Endothelial cell (in vitro differentiated cells): Measurements from ENCODE around the gene PPP1R14B. TPM values are rescaled to one million over a fixed set of nuclear protein-coding genes. Genes with fewer than 3 reads are reported as not detected.
A peak's percentile ranks its signal among the peaks of the same experiment; 100 is the strongest.

Experiments used
- DNase-seq: peaks from one replicate; pipeline ENCODE4 v3.0.0; 2021; ENCODE audit warnings: low spot score
- H3K27ac Mint-ChIP-seq: one replicate; pipeline ENCODE4 v1.8.0; 2021; ENCODE audit warnings: mixed read lengths, inconsistent platforms; ENCODE audit not compliant: unreplicated experiment
- H3K27me3 Mint-ChIP-seq: one replicate; pipeline ENCODE4 v1.8.0; 2021; ENCODE audit warnings: mild to moderate bottlenecking, moderate library complexity, mixed read lengths, inconsistent platforms; ENCODE audit not compliant: unreplicated experiment
- H3K36me3 Mint-ChIP-seq: one replicate; pipeline ENCODE4 v1.8.0; 2021; ENCODE audit warnings: mild to moderate bottlenecking, low read depth, mixed read lengths, inconsistent platforms; ENCODE audit not compliant: unreplicated experiment
- H3K4me1 Mint-ChIP-seq: one replicate; pipeline ENCODE4 v1.8.0; 2021; ENCODE audit warnings: mild to moderate bottlenecking, mixed read lengths, inconsistent platforms; ENCODE audit not compliant: unreplicated experiment
- H3K4me3 Mint-ChIP-seq: one replicate; pipeline ENCODE4 v1.8.0; 2021; ENCODE audit warnings: mild to moderate bottlenecking, mixed read lengths, inconsistent platforms; ENCODE audit not compliant: unreplicated experiment
- H3K9me3 Mint-ChIP-seq: one replicate; pipeline ENCODE4 v1.8.0; 2021; ENCODE audit warnings: mixed read lengths, inconsistent platforms; ENCODE audit not compliant: unreplicated experiment
- CTCF ChIP-seq: fragments of 200-600 bp; sonication (generic); IDR thresholded peaks from one replicate; pipeline ENCODE4 v1.5.0; 2021; ENCODE audit warnings: antibody characterized with exemption; ENCODE audit not compliant: unreplicated experiment
- total RNA-seq: library from RNA; stranded (reverse); fragmentation: NEBNext Ultra II Directional; extraction: Animal tissue kit (Norgen Biotek cat#: 25700); gene quantifications from one replicate; pipeline ENCODE4 v1.2.1, GENCODE V29; 2021; ENCODE audit not compliant: unreplicated experiment

PPP1R14B gene
- total RNA-seq, 1 donor from 2014 or later, result 201 TPM

GRCh38 chr11:64252003-64252872 lies 5.5 kb upstream of the PPP1R14B start:
- TF ChIP-seq CTCF, result no peak
- H3K36me3 Mint-ChIP-seq, result peaks cover 8% of the 10 kb centered on the region
- no peaks in the 10 kb centered on the region for H3K9me3 Mint-ChIP-seq
- H3K27ac Mint-ChIP-seq, result no peak overlapping the region
- DNase-seq, result peak; percentile 38
- H3K27me3 Mint-ChIP-seq, result peaks cover 13% of the 10 kb centered on the region
- peaks cover 32% of the 10 kb centered on the region for H3K4me1 Mint-ChIP-seq
- H3K4me3 Mint-ChIP-seq, result peak overlapping the region; percentile 91

- peak overlapping the region; percentile 91 for H3K4me3 Mint-ChIP-seq
- DNase-seq, result no peak
- no peak for TF ChIP-seq CTCF
- H3K27ac Mint-ChIP-seq, result no peak overlapping the region
- peaks cover 8% of the 10 kb centered on the region for H3K36me3 Mint-ChIP-seq
- no peaks in the 10 kb centered on the region for H3K9me3 Mint-ChIP-seq
- H3K27me3 Mint-ChIP-seq, result peaks cover 13% of the 10 kb centered on the region
- H3K4me1 Mint-ChIP-seq, result peaks cover 32% of the 10 kb centered on the region
Measured at GRCh38 chr11:64251753-64252002, 4.9 kb upstream of the PPP1R14B start.

- Mint-ChIP-seq H3K9me3 (no peaks in the 10 kb centered on the region), H3K4me1 (peaks cover 32% of the 10 kb centered on the region), H3K27me3 (peaks cover 13% of the 10 kb centered on the region), H3K36me3 (peaks cover 8% of the 10 kb centered on the region), H3K27ac (no peak within 1 kb of the TSS), H3K4me3 (peak within 1 kb of the TSS; percentile 91)
- DNase-seq, result peak; percentile 82
- TF ChIP-seq CTCF, result peak; percentile 90
Measured at GRCh38 chr11:64251016-64251752, 4.4 kb upstream of the PPP1R14B start, which contains the start of gene PLCB3. PLCB3 (plus strand) TSS chr11:64251530; CDS start chr11:64251650, 120 bp downstream.

GRCh38 chr11:64250415-64251015 lies 3.8 kb upstream of the PPP1R14B start:
- peaks cover 8% of the 10 kb centered on the region for H3K36me3 Mint-ChIP-seq
- H3K4me1 Mint-ChIP-seq, result peaks cover 32% of the 10 kb centered on the region
- no peaks in the 10 kb centered on the region for H3K9me3 Mint-ChIP-seq
- no peak overlapping the region for H3K4me3 Mint-ChIP-seq
- no peak for DNase-seq
- H3K27ac Mint-ChIP-seq, result no peak overlapping the region
- H3K27me3 Mint-ChIP-seq, result peaks cover 13% of the 10 kb centered on the region
- no peak for TF ChIP-seq CTCF
